ENCODE data around the gene RNASEH2B.

DNA sequence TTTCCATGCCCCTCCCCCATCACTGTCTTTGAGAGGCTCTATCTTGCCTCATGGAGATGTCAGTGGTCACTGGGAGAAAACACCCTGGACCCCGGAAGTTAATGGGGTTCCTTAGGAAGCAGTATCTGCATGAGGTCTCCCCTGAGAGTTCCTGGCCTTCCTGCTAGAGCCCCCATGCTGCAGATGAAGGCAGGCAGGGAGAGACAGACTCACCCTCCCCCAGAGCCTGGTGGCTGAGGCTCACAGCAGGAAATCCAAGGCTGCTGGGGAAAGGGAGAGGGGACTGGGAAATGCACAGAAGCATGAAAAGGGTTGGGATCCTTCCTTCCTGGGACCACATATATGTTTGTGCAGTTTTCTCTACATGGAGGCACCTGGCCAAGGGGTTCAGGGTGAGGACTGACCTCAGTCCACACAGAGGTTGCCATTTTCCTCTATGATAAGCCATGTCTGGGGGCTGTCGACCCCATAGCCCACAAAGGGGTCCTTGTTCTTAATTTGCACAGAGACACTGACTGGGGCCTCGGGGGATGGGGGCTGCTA lies 95.4 kb downstream of the RNASEH2B start:
- TF ChIP-seq CTCF (IDR thresholded peaks at IDR 0.05) (no peak), EZH2 (IDR thresholded peaks at IDR 0.05) (no peak), EZH2phosphoT487 (IDR thresholded peaks at IDR 0.05) (no peak)
